OCI-LY3 (cell line): ENCODE results near the gene HRH1.

Source experiments
- H2AFZ ChIP-seq: fragments of 200-600, 300-600 bp; shearing (Covaris generic); 2 replicates; pipeline ENCODE4 v1.6.0; 2014; ENCODE audit warnings: antibody characterized with exemption, low read depth, low read length
- H3K27ac ChIP-seq: fragments of 200-600, 300-600 bp; sonication (generic); 2 replicates; pipeline ENCODE4 v1.5.1; 2014; ENCODE audit warnings: mild to moderate bottlenecking, low read length, moderate library complexity, mixed read lengths
- H3K27me3 ChIP-seq: fragments of 200-600, 300-600 bp; sonication (generic); 2 replicates; pipeline ENCODE4 v1.6.1; 2014; ENCODE audit warnings: low read depth, low read length, mixed read lengths
- H3K36me3 ChIP-seq: fragments of 200-600, 300-600 bp; sonication (generic); replicated peaks from 2 replicates; pipeline ENCODE3; 2014; ENCODE audit warnings: low read depth, low read length, mixed read lengths
- H3K4me1 ChIP-seq: fragments of 300-600, 200-600 bp; sonication (generic); 2 replicates; pipeline ENCODE4 v1.6.1; 2014; ENCODE audit warnings: low read length, mixed read lengths
- H3K4me2 ChIP-seq: fragments of 200-600, 300-600 bp; sonication (generic); 2 replicates; pipeline ENCODE4 v1.6.1; 2014; ENCODE audit warnings: low read length, mixed read lengths
- H3K4me3 ChIP-seq: fragments of 300-600, 200-600 bp; sonication (generic); 2 replicates; pipeline ENCODE4 v1.5.1; 2014; ENCODE audit warnings: antibody characterized with exemption, mild to moderate bottlenecking, low read length, moderate library complexity
- H3K79me2 ChIP-seq: fragments of 300-600, 200-600 bp; shearing (Covaris generic); 2 replicates; pipeline ENCODE4 v1.6.1; 2014; ENCODE audit warnings: mild to moderate bottlenecking, low read length, mixed read lengths
- H3K9ac ChIP-seq: fragments of 300-600, 200-600 bp; shearing (Covaris generic); 2 replicates; pipeline ENCODE4 v1.6.0; 2014; ENCODE audit warnings: mild to moderate bottlenecking, low read length, moderate library complexity
- H3K9me3 ChIP-seq: fragments of 200-600, 300-600 bp; shearing (Covaris generic); 2 replicates; pipeline ENCODE4 v1.6.1; 2014; ENCODE audit warnings: low read length, mixed read lengths; ENCODE audit not compliant: insufficient read depth
- H4K20me1 ChIP-seq: fragments of 200-600, 300-600 bp; sonication (generic); 2 replicates; pipeline ENCODE4 v1.6.1; 2016; ENCODE audit warnings: low read length, mixed read lengths; ENCODE audit not compliant: insufficient read depth
- EZH2phosphoT487 ChIP-seq: fragments of 200-600 bp; shearing (Covaris generic); IDR thresholded peaks from 2 replicates; pipeline ENCODE4 v1.6.1; 2018; ENCODE audit warnings: antibody characterized with exemption, mixed run types, low read depth
- TF ChIP-seq, protein P1 (sequence below): fragments of 200-600, 300-600 bp; sonication (generic); IDR thresholded peaks from 2 replicates; pipeline ENCODE4 v1.5.1; 2014; ENCODE audit warnings: antibody characterized with exemption, low read length, low read depth

Gene HRH1

GRCh38 chr3:11198070-11198469, 43.8 kb downstream of the HRH1 start:
- Histone ChIP-seq H3K4me2 (no peak overlapping the region), H3K27ac (no peak overlapping the region), H3K9ac (no peak overlapping the region), H3K79me2 (no peaks in the 10 kb centered on the region), H3K27me3 (peaks cover 8% of the 10 kb centered on the region), H3K4me3 (no peak overlapping the region), H4K20me1 (no peaks in the 10 kb centered on the region), H3K36me3 (no peaks in the 10 kb centered on the region), H2AFZ (no peak overlapping the region), H3K9me3 (no peaks in the 10 kb centered on the region), H3K4me1 (no peaks in the 10 kb centered on the region)
- TF ChIP-seq, protein P1, sequence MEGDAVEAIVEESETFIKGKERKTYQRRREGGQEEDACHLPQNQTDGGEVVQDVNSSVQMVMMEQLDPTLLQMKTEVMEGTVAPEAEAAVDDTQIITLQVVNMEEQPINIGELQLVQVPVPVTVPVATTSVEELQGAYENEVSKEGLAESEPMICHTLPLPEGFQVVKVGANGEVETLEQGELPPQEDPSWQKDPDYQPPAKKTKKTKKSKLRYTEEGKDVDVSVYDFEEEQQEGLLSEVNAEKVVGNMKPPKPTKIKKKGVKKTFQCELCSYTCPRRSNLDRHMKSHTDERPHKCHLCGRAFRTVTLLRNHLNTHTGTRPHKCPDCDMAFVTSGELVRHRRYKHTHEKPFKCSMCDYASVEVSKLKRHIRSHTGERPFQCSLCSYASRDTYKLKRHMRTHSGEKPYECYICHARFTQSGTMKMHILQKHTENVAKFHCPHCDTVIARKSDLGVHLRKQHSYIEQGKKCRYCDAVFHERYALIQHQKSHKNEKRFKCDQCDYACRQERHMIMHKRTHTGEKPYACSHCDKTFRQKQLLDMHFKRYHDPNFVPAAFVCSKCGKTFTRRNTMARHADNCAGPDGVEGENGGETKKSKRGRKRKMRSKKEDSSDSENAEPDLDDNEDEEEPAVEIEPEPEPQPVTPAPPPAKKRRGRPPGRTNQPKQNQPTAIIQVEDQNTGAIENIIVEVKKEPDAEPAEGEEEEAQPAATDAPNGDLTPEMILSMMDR = no peak
- no peak for TF ChIP-seq EZH2phosphoT487

DNA sequence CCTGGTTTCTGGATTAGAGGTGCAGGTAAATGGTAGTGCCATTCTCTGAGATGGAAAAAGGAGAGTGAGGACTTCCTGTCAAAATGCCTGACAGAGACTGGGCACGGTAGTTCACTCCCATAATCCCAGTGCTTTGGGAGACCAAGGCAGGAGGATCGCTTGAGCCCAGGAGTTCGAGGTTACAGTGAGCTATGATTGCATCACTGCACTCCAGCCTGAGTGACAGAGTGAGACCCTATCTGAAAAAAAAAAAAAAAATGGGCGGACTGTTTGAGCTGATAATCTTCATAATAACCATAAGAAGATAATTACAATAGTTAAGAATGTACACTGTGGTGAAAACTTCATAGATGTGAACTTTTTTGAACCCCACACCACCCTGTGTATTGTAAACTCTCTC, 44.2 kb downstream of the HRH1 start:
- TF ChIP-seq, protein P1 = no peak
- TF ChIP-seq EZH2phosphoT487 = no peak
- Histone ChIP-seq H3K36me3 (no peaks in the 10 kb centered on the region), H3K4me3 (no peak overlapping the region), H3K27me3 (peaks cover 11% of the 10 kb centered on the region), H2AFZ (no peak overlapping the region), H3K9ac (no peak overlapping the region), H4K20me1 (no peaks in the 10 kb centered on the region), H3K9me3 (no peaks in the 10 kb centered on the region), H3K4me2 (no peak overlapping the region), H3K79me2 (no peaks in the 10 kb centered on the region), H3K4me1 (no peaks in the 10 kb centered on the region), H3K27ac (no peak overlapping the region)

GRCh38 chr3:11199902-11200845, 45.9 kb downstream of the HRH1 start:
- Histone ChIP-seq H2AFZ (no peak overlapping the region), H3K9ac (no peak overlapping the region), H3K4me1 (no peaks in the 10 kb centered on the region), H3K79me2 (no peaks in the 10 kb centered on the region), H4K20me1 (no peaks in the 10 kb centered on the region), H3K9me3 (no peaks in the 10 kb centered on the region), H3K4me2 (no peak overlapping the region), H3K4me3 (no peak overlapping the region), H3K36me3 (no peaks in the 10 kb centered on the region), H3K27ac (no peak overlapping the region), H3K27me3 (peaks cover 12% of the 10 kb centered on the region)
- no peak for TF ChIP-seq EZH2phosphoT487

- H3K4me1 ChIP-seq = no peaks in the 10 kb centered on the region
- no peaks in the 10 kb centered on the region for H3K79me2 ChIP-seq
- H3K27me3 ChIP-seq = peaks cover 12% of the 10 kb centered on the region
- no peak for TF ChIP-seq EZH2phosphoT487
- TF ChIP-seq, protein P1 = no peak
- no peak overlapping the region for H3K27ac ChIP-seq
- H3K9me3 ChIP-seq = no peaks in the 10 kb centered on the region
- no peaks in the 10 kb centered on the region for H4K20me1 ChIP-seq
- H3K4me2 ChIP-seq = no peak overlapping the region
- no peak overlapping the region for H2AFZ ChIP-seq
- H3K36me3 ChIP-seq = no peaks in the 10 kb centered on the region
- no peak overlapping the region for H3K9ac ChIP-seq
- no peak overlapping the region for H3K4me3 ChIP-seq
These were observed 47.1 kb downstream of the HRH1 start for GRCh38 chr3:11201251-11202019.
